ENCODE results near the gene AQP12A.
"Not testable (repeated sequence)": the region's sequence is repeated elsewhere in the genome, so short reads cannot be mapped to it uniquely, and the experiment has no call there.

Gene AQP12A

DNA sequence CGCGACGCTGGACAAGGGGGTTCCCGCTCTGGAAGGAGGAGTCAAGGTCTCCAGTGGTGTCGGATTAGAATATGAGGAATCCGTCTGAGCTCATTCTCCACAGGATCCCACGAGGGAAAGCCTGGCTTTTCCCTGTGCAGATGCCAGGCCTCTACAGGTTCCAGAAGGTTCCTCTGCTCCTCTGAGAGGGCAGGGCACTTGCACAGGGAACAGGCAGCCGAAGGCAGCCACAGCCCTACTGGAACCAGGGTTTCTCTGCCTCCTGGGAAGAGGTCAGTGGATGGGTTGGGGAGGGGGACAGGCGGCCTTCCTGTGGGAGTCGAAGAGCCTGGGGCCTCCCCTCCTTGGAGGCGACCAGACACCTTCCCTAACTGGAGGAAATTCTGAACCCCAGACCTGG lies 1.7 kb upstream of the AQP12A start:
- DNase-seq = no peak

DNA sequence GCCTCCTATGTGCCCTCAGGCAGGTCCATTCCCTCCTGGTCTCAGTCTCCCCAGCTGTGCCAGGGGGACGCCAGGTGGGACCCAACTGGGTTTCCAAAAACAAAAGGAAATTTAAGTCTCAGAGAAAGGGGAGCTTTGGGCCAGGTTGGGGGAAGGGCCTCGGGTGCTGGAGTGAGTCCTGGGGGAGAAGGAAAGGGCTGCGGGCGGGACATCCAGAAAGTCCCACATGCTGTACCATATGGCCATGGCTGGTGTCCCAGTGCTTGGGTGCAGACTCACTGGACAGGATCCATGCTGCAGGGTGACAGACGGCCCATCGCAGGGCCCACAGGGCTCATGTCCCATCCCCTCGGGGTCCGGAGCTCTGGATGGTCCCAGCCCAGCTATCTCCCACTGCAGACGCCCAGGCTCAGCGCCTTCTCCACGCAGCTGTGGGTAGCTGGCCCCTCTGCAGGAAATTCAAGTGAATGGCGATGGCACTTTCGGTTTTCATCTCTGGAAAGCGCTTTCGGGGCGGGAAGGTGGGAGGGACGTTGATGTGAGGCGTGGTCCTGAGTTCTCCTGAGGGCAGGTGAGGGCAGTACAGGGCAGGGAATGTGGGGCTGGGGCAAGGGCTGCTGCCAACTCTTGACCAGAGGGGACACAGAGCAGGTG lies 1.1 kb upstream of the AQP12A start:
- not testable (repeated sequence) for DNase-seq

DNA sequence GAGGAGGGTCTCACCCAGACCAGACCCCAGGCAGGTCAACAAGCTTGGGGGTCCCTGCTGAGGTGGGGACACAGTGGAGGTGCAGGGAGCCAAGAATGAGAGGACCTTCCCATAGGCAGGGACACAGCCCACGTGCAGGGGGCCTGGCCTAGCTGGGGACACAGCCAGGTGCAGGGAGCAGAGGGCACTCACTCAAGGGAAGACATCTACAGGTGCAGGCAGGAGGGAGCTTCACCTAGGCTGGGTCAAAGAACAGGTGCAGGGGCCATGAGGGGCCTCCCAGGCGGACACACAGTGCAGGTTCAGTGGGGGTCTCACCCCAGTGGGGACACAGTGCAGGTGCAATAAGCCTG lies 615 bp upstream of the AQP12A start:
- DNase-seq = not testable (repeated sequence)

DNA sequence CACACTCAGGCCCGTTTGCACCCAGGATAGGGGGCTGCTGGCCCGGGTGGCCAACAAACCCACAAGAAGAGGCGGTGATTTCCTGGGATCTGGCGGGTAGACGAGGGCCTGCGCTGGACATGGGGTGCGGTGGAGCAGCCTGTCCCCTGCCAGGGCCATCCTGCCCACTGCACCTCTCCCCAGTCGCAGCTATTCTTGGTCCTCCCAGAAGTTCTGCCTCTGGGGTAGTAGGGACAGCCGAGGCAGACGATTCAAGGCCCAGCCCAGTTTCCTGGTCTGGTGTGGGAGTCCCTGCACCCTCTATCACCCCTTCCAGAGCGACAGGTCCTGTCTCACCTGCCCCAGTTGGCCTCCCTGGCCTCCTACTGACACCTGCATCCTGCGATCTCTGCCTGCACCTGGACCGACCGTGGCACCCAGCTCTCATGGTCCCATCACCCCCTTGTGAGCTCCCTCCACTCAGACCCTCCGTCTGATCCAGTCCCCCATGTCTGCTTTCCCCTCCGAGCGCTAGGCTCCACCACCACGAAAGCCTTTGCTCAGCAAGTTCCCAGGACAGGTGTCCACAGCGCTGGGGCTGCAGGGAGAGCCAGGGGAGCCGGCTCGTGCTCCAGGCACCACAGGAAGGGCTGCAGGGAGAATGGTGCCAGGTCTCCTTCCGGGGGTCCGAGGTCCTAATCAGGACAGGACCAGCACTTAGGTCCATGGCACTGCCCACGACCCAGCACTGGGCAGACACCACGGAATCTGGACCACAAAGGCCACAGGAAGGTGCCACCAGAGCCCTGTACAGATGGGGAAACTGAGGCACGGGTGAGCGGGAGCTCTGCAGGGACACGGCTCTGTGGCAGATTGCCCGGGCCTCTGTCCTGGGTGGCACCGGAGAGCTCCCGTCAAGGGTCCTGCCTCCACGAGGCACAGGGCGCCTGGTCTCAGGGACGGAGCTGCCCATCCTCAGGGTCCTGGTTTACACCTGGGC lies 1.2 kb downstream of the AQP12A start:
- DNase-seq = not testable (repeated sequence)

DNA sequence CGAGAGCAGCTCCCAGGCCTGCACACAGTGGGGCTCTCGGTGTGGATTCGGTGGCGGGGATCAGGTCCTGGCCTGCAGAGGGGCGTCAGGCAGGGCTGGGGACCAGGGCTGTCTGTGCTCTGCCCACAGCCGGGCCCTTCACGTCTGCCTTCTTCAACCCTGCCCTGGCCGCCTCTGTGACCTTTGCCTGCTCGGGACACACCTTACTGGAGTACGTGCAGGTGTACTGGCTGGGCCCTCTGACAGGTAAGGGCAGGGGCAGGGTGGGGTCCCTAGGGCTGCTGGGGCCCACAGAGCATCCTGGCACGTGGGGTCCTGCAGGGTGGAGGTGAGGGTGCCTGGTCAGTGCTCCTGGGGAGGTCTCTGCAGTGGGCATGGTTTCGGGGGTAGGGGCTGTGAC lies 2.6 kb downstream of the AQP12A start:
- DNase-seq = not testable (repeated sequence)

DNA sequence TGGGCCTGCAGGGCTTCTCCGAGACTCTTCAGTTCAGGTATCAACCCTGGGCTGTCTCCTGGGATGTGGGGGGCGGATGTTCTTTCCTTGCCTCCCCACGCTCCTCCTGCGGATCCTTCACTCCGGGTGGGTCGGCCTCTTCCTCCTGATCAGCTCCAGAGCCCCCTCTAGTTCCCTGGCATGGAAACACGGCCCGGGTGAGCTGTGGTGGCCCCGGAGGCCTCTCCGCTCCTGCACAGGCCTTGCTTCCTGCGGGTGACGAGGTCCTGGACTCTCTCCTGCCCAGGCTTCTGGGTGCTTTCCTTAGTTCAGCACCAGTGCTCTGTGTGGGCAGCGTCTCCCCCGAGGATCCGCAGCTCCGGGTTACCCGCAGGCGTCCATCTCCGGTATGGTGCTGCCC lies 3.9 kb downstream of the AQP12A start:
- DNase-seq = not testable (repeated sequence)

DNA sequence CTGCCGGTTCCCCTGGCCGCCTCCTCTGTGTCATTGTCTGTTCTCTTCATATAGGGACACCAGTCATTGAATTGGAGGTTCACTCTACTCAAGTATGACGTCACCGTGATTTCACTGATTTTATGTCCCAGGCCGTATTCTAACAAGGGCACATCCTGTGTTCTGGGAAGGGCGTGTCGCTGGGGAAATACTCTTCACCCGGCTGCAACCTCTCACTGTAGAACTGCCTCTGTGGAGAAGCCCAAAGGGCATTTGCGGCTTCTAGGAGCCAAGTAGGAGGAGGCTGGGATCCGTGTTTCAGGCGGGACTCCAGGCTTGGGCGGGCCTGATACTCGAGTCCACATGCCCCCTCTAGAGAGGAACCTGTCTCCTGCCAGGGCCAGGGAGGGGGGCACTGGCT lies 4.8 kb downstream of the AQP12A start:
- not testable (repeated sequence) for DNase-seq

DNA sequence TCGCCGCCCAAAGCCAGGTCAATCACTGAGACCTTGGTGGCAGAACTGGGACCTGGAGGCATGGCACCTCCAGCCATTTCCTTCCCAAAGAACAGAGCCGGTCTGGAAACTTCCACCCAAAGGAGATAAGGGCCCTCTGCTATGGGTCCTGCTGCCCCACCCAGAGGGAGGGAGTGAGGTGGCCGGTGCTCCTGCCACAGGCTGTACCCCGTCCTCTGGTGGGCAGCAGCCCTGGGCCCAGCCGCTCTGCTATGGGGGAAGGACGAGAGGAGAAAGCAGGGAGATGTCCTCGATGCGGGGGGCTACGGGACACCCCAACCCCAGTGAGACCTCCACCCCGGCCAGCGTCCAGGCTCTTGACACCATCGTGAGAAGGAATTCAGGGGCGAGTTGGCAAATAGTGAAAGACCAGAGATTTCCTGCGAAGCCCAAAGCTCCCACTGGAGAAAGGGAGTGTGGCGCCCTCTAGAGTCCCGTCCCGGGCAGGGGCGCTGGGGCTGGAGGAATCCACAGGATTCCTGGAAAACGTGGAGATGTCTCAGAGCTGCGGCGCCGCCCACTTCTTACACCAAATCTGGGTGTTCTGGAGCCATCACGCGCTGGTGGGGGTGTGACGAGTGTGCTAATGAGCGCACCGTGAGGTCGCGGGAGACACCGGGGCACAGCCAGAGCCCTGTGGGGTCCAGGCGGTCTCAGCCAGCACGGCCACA lies 7.3 kb downstream of the AQP12A start:
- DNase-seq = not testable (repeated sequence)

DNA sequence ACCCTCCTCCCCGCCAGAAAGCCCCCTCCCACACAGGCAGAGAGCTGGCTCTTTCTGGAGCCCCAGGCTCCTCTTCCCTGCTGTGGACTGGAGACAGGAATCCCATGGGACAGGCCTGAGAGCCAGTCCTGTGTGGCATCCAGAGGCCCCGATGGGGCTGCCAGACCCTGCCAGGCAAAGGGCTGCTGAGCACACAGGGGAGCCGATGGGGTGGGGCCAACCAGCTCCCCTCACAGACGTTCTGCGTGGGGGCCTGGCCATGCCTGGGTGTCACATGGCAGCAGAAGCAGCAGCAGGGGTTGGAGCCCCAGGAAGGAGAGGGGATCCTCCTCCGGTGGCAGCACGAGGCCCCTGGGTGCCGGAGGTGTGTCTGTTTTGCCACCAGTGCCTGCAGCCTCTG lies 8.2 kb downstream of the AQP12A start:
- DNase-seq = not testable (repeated sequence)

DNA sequence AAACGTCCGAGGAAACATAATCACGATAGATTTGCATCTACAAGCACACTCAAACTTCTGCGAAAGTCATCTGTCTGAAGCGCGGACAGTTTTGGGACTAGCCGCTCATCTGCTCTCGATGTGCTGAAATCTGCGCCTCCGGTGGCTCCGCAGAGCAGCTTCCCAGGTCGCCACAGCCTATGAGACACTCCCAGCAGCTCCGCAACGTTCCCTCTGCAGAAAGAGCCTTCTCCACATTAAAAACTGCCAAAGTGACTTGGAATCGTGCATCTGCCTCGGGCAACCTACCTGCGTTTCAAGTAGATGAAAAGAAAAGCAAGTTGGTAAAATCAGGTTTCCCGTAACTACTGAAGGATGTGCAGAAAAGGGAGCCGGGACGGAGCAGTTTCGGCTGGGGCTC lies 8.9 kb downstream of the AQP12A start:
- not testable (repeated sequence) for DNase-seq

DNA sequence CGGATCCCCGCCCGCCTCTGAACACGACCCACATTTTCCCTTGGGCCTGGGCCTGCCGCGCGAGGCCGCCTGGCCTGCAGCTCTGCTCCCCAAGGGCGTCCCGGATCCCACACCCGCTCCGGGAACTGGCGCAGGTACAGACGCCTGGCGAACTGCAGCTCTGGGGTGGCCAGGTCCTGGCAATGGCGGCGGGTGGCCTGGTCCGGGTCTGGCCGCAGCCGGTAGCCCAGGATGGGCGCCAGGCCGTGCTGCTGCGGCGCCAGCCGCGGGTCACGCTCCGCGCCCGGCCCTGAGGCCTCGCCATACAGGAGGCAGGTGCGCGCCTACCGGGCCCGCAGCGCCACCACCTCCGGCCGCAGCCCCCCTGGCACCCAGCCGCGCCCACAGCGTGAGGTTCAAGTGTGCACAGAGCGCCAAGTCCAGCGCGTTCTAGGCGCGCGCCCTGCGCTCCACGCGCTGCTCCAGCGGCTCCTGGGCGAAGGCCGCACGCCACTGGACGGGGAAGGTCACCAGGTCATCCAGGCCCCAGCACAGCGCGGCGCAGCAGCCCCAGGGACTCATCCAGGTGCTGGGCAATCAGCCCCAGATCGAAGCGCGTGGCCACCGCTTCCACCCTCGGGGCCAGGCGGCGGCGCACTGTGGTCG lies 9.5 kb downstream of the AQP12A start:
- DNase-seq = no peak

DNA sequence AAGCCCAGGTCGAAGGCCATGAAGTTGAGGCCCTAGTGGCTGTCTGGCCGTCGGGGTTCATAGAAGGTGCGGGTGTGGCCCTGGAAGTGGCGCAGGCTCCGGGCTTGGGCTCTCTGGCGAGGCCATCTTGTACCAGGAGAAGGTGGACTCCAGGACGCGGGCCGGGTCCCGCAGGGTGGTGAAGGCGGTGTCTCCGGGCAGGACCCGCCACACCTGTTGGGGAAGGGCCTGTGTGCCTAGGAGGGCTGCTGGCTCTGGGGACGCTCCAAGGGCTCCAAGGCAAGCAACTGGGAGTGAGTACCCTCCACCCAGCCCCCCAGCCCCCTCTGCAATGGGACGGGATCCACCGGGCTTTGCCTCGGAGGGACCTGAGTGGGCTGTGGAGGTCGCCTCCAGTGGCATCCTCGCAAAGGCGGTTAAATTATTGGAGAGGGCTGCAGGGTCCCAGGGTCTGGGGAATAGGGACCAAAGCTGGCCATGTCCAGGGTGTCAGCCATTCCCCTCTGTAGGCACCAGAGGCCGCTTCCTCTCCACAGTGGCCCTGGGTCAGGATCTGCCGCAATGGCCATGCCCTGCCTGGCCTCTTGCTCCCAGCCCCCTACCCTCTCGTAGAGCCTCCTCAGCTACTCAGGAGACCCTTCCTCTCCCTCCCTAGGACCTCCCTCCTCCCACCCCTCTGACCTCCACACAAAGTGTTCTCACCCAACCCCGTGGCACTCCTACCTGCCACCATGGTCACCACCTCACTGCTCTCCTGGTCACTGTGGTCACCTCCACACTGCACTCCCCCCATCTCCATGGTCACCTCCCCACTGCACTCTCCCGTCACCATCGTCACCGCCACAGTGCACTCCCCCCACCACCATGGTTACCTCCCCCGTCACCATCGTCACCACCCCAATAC lies 10.3 kb downstream of the AQP12A start:
- DNase-seq = no peak

DNA sequence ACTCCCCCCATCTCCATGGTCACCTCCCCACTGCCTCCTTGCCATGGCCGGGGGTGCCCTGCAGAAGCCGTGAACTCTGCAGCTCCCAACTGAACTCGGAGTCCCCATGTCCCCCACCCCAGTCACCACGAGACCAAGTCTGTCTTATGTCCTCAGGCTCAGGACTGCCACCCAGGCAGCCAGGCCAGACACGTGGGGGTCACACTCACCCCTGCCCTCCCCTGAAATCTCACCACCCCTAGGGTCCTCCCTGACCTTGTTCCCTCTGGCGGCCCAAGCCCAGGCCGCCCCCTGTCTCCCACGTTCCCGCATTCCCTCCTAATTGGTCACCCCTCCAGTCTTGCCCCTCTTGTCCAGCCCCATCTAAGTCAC lies 11.0 kb downstream of the AQP12A start:
- DNase-seq = no peak

DNA sequence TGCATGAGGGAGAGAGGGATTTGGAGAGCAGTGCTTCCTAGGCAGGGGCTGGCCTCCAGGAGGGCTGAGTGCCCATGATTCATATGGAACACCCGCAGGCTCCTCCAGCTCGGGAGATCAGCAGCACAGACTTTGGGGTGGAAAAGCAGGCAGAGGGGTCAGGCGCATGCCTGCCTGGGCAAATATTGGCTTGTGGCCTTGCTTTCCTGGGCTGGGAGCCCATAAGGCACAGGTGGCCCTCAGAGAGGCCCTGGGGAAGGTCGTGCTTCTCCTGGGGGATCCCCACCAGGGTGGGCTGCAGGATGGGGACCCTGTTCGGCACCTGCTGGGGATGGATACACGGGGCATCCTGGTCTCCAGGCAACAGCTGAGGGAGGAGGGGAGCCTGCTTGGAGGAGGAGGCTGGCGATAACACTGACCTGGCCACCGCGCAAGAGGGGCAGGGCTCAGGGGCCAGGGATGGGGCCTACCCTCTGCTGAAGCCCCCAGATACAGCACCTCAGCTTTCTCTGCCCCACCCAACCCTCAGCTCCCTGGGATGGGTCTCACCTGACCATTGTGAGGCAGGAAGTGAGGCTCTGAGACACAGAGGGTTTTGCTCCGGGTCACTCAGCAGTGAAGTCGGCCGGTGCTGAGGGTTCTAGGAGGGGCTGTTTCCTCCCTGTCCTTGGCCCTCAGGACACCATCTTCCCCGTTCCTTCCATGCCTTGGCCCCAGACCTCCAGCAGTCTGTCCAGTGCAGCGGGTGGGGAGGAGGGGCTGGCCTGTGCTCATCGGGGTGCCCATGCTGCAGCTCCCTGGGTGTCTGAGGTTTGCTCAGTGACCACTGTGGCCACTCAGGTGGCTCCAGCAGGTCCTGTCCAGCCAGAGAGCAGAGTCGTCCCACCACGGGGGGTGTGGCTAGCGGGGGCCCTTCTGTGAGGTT lies 12.0 kb downstream of the AQP12A start:
- no peak for DNase-seq

DNA sequence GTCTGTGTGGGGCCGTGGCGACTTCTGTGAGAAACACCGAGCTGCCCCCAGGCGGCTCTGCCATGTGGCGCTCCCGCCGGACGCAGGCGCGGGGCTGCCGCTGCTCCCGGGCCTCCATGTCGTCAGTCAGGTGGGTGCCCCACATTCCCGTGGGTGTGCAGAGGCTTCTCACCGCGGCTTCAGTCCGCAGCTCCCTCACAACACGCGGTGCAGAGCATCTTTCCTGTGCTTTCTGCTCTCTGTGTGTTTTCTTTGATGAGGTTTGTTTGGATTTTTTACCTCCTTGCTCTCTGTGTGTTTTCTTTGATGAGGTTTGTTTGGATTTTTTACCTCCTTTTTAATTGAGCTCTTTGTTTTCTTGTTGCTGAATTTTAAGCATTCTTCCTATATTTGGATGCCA lies 13.0 kb downstream of the AQP12A start:
- no peak for DNase-seq

DNA sequence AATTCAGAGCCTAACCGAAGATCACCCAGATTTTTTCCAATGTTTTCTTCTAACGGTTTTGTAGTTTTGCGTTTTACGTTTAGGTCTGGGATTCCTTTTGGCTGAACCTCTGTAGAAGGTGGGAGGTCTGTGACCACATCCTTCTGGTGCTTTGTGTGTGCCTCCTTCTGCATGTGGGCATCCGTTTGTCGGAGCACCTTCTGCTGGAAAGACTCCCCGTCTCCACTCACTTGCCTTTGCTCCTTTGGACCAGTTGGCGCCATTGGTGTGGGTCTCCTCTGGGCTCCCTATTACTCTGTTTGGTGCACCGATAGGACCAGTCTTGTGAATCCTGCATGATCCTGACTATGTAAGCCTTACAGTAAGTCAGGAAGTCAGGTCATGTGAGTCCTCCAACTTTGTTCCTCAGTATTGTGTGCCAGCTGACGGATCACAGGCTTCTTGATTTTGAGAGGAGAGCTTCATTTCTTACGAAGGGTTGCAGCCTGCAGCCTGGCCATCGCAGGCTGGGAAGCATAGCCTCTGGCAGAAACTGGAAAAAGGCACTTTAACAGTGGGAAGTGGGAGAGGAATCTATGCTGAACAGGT lies 13.6 kb downstream of the AQP12A start:
- DNase-seq = no peak

DNA sequence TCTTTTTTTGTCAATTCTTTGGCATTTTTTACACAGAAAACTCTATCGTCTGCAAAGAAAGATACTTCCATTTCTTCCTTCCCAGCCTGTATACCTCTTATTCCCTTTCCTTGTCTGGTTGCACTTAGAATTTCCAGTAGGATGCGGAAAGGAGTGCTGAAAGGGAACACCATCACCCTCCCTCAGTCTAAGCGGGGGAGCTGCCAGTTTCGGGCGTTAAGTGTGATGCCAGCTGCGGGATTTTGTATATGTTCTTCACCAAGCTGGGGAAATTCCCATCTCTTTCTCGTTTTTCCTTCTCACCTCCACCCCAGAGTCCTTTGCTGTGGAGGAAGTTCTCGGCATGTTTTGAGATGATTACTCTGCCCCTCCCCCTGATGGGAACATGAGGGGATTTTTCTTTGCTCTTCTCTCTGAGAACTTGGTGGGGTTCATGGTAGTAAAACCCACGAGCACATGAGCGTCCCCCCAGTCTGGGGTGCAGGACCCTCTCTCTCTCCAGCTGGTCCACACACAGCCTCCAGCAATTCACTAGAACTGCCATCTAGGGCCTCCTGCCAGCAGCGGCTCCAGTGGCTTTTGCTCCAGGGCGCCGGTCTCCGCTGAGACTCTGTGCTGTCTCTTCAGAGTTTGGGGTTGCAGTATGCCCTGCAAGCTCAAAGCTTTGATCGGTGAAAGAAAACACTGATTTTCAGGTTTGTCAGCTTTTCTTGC lies 15.5 kb downstream of the AQP12A start:
- DNase-seq = no peak

DNA sequence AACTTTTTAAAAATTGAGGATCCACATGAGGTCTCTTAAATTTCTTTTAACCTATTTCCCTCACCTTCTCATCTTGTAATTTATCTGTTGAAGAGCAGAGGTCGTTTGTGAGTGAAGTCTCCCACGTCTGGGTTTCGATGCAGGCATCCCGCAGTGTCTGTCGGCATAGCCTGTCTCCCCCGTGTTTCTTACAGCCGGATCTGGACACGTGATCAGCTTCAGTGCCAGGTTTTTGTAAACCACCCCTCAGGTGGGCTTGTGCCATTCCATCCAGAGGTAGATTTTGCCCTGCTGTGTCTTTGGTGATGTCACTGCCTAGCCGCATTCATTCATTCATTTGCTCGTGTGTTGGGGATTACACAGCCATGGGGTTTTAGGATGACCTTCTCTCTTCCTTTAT lies 16.2 kb downstream of the AQP12A start:
- no peak for DNase-seq

DNA sequence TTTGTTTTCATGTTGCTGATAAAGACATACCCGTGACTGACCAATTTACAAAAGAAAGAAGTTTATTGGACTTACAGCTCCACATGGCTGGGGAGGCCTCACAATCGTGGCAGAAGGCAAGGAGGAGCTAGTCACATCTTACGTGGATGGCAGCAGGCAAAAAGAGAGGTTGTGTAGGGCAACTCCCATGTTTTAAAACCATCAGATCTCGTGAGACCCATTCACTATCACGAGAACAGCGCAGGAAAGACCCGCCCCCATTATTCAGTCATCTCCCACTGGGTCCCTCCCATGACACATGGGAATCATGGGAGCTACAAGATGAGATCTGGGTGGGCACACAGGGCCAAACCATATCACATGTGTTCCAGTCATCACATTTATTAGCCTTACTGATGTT lies 16.8 kb downstream of the AQP12A start:
- no peak for DNase-seq

DNA sequence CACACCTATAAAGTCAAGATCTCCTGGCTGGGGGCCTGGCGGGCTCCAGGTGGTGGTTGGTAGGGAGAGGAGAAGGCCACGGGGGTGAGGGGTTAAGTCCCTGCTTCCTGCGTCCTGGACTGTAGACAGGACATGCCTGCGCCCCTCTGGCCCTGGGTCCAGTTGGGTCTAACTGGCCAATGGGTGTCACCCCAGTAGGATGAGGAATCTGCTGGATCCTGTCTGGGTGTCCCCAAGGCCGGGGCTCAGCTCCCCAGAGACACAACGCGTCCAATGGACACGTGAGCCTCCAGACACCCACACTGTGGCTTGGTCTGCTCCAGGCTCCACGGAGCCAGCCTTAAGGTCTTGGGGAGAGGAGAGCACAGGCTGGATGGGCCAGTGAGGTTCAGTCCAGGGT lies 19.6 kb downstream of the AQP12A start:
- DNase-seq = no peak
